Measurements from ENCODE around the gene DNAJB6.

The DNAJB6 gene

GRCh38 chr7:157306846-157307838 lies 29.7 kb upstream of the DNAJB6 start:
- DNase-seq (ENCODE audit: extremely low read depth, low read depth): no peak
- no peak for TF ChIP-seq CTCF (IDR thresholded peaks at IDR 0.05; ENCODE audit: low read depth, low read length)

- DNase-seq (ENCODE audit: extremely low read depth, low read depth): peak; percentile 64
- no peak for TF ChIP-seq CTCF (IDR thresholded peaks at IDR 0.05; ENCODE audit: low read depth, low read length)
Measured at GRCh38 chr7:157309988-157310668, 26.7 kb upstream of the DNAJB6 start.

- no peak for DNase-seq (ENCODE audit: extremely low read depth, low read depth)
- TF ChIP-seq CTCF (IDR thresholded peaks at IDR 0.05; ENCODE audit: low read depth, low read length): no peak
Measured at GRCh38 chr7:157310676-157311185, 26.1 kb upstream of the DNAJB6 start.

GRCh38 chr7:157312941-157313340 lies 23.9 kb upstream of the DNAJB6 start:
- no peak for TF ChIP-seq CTCF (IDR thresholded peaks at IDR 0.05; ENCODE audit: low read depth, low read length)
- no peak for DNase-seq (ENCODE audit: extremely low read depth, low read depth)

GRCh38 chr7:157313645-157314044 lies 23.2 kb upstream of the DNAJB6 start:
- DNase-seq (ENCODE audit: extremely low read depth, low read depth): no peak
- TF ChIP-seq CTCF (IDR thresholded peaks at IDR 0.05; ENCODE audit: low read depth, low read length): no peak

- no peak for TF ChIP-seq CTCF (IDR thresholded peaks at IDR 0.05; ENCODE audit: low read depth, low read length)
- DNase-seq (ENCODE audit: extremely low read depth, low read depth): no peak
Measured at GRCh38 chr7:157318015-157318706, 18.6 kb upstream of the DNAJB6 start.
